HK-2 (cell line): ENCODE data around the gene TMEM94.

ENCODE experiments used
- DNase-seq: peaks from one replicate; pipeline ENCODE4 v3.0.0-alpha.2; 2018; ENCODE audit not compliant: unreplicated experiment

The TMEM94 gene

GRCh38 chr17:75525806-75526554, 69.5 kb downstream of the TMEM94 start:
- DNase-seq = no peak

- DNase-seq = no peak
Observed at GRCh38 chr17:75526555-75527270, 70.3 kb downstream of the TMEM94 start.

GRCh38 chr17:75530837-75531720, 74.6 kb downstream of the TMEM94 start:
- no peak for DNase-seq

- no peak for DNase-seq
Observed at GRCh38 chr17:75531721-75532072, 75.3 kb downstream of the TMEM94 start.

GRCh38 chr17:75535119-75535537, 78.7 kb downstream of the TMEM94 start:
- DNase-seq = no peak

- no peak for DNase-seq
Observed at GRCh38 chr17:75535871-75536270, 79.4 kb downstream of the TMEM94 start.

GRCh38 chr17:75536366-75536765, 79.9 kb downstream of the TMEM94 start:
- no peak for DNase-seq

GRCh38 chr17:75539967-75540729, 83.7 kb downstream of the TMEM94 start:
- no peak for DNase-seq

GRCh38 chr17:75540923-75541503, 84.6 kb downstream of the TMEM94 start:
- DNase-seq = no peak

GRCh38 chr17:75542229-75542628, 85.8 kb downstream of the TMEM94 start:
- DNase-seq = no peak

- DNase-seq = no peak
Observed at GRCh38 chr17:75542728-75543336, 86.4 kb downstream of the TMEM94 start.

GRCh38 chr17:75544250-75544649, 87.8 kb downstream of the TMEM94 start:
- DNase-seq = no peak

GRCh38 chr17:75546181-75546580, 89.7 kb downstream of the TMEM94 start:
- DNase-seq = no peak

- DNase-seq = no peak
Observed at GRCh38 chr17:75547091-75547490, 90.7 kb downstream of the TMEM94 start.

GRCh38 chr17:75548813-75549212, 92.4 kb downstream of the TMEM94 start:
- no peak for DNase-seq
